ENCODE measurements around the gene GCA. TPM values are rescaled to one million over a fixed set of nuclear protein-coding genes. Genes with fewer than 3 reads are reported as not detected.

The GCA gene
- total and polyA plus RNA-seq, 2 of the 8 experiments (the other 6 are each of a cell fraction or from before 2014, with no cell fraction given): 37.4 to 42.0 TPM

DNA sequence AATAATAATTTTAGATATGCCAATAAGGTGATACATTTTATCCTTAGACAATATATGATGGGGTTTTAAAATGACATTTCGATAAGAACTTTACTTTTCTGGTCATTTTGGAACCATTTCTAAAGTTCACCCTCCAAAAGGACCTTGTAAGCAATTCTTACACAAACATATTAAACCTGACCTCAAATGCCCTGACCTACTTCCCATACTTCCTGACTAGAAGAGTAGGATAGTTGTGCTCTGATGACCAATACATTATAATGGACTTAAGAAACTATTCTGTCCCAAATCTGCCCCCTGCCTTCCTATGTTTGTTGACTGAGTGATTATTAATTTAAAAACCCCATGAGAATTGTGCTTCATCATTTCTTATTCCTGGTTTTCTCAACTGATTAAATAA, 24.6 kb downstream of the GCA start (continued):
- TF ChIP-seq TCF12 (IDR thresholded peaks at IDR 0.05; ENCODE audit: low read depth, low read length): no peak
- TF ChIP-seq SAP30 (IDR thresholded peaks at IDR 0.05; ENCODE audit: insufficient read depth, insufficient replicate concordance, low read length): no peak
- TF ChIP-seq, protein P1, sequence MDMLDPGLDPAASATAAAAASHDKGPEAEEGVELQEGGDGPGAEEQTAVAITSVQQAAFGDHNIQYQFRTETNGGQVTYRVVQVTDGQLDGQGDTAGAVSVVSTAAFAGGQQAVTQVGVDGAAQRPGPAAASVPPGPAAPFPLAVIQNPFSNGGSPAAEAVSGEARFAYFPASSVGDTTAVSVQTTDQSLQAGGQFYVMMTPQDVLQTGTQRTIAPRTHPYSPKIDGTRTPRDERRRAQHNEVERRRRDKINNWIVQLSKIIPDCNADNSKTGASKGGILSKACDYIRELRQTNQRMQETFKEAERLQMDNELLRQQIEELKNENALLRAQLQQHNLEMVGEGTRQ (IDR thresholded peaks at IDR 0.05; ENCODE audit: low read length): no peak
- no peak for TF ChIP-seq CTBP2 (IDR thresholded peaks at IDR 0.05; ENCODE audit: borderline replicate concordance, insufficient read depth, insufficient read length, low read length)
- no peak for TF ChIP-seq PHF8 (conservative IDR thresholded peaks at IDR 0.05; ENCODE audit: low read depth, low read length)
- no peak for TF ChIP-seq RNF2 (IDR thresholded peaks at IDR 0.05; ENCODE audit: borderline replicate concordance, low read depth, low read length, missing control alignments, poor library complexity, severe bottlenecking)

Measured in H1 (cell line).